Spleen (tissue), 7 donors: ENCODE data around the gene DIAPH1.

Experiments
- POLR2A ChIP-seq, 3 donors: fragments of 450-650 bp; IDR thresholded peaks; one replicate each; pipeline ENCODE4 v1.5.1; 2017; ENCODE audit warnings: antibody characterized with exemption in 3 of 3, mild to moderate bottlenecking in 1 of 3
- TF ChIP-seq, protein P1 (sequence below), 11 experiments: fragments of 200-600 bp in 7 of 11; fragments of 450-650 bp in 4 of 11; sonication (generic) in 4 of 11; IDR thresholded peaks in 8 of 11; conservative IDR thresholded peaks in 3 of 11; 1 replicate in 7 of 11; 2 replicates in 4 of 11; pipeline versions ENCODE4 v1.4.0 to v1.8.0; 2016 to 2021; ENCODE audit warnings: antibody characterized with exemption in 11 of 11, inconsistent platforms in 4 of 11, mild to moderate bottlenecking in 1 of 11
- donor health status: DM: no; HTN: no; CAD: no; lungs with moderate emphysema.
- donor health status: DM: no; HTN: no; CAD: no.
- donor health status: DM: no; HTN: no; CAD: no.

DNA sequence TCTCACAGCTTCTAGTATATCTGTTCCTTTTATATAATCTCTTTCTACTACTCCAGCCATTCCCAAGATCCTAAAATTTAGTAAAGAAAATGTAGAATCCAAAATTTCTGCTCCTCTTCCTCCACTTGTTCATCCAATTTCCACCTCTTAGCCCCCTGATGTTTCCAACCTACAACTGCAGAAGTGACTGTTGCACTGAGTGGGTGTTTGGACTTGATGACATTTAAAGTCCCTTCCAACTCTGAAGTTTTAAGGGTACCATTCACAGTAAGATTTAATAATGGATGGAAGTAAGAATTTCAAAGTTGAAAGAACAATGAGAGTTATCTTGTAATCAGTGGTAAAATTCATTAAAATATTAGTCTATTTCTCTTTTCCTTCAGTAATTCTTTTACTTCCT is 5.5 kb downstream of the DIAPH1 start:
- TF ChIP-seq, protein P1, sequence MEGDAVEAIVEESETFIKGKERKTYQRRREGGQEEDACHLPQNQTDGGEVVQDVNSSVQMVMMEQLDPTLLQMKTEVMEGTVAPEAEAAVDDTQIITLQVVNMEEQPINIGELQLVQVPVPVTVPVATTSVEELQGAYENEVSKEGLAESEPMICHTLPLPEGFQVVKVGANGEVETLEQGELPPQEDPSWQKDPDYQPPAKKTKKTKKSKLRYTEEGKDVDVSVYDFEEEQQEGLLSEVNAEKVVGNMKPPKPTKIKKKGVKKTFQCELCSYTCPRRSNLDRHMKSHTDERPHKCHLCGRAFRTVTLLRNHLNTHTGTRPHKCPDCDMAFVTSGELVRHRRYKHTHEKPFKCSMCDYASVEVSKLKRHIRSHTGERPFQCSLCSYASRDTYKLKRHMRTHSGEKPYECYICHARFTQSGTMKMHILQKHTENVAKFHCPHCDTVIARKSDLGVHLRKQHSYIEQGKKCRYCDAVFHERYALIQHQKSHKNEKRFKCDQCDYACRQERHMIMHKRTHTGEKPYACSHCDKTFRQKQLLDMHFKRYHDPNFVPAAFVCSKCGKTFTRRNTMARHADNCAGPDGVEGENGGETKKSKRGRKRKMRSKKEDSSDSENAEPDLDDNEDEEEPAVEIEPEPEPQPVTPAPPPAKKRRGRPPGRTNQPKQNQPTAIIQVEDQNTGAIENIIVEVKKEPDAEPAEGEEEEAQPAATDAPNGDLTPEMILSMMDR (IDR thresholded peaks at IDR 0.05 in 8 of 11, conservative IDR thresholded peaks at IDR 0.05 in 3 of 11), result no peak
- no peak for TF ChIP-seq POLR2A (IDR thresholded peaks at IDR 0.05)
